Smooth muscle cell (in vitro differentiated cells): ENCODE results near the gene PTPN1. TPM values are rescaled to one million over a fixed set of nuclear protein-coding genes. Genes with fewer than 3 reads are reported as not detected.

Experiments
- DNase-seq: peaks from one replicate; lab custom pipeline; 2025; ENCODE audit not compliant: unreplicated experiment; lab: John Stamatoyannopoulos, UW
- H2AFZ ChIP-seq: fragments of 200-600 bp; sonication (generic); 2 replicates; pipeline ENCODE4 v1.6.0; 2016; ENCODE audit warnings: antibody characterized with exemption, low read depth, mild to moderate bottlenecking
- H3F3A ChIP-seq: fragments of 200-600 bp; sonication (generic); 2 replicates; pipeline ENCODE4 v1.6.0; 2017; ENCODE audit warnings: antibody characterized with exemption, low read depth
- H3K27ac ChIP-seq: fragments of 200-600 bp; sonication (generic); 2 replicates; pipeline ENCODE4 v1.5.1; 2016; ENCODE audit warnings: low read depth, mild to moderate bottlenecking
- H3K27me3 ChIP-seq: fragments of 200-600 bp; sonication (generic); 2 replicates; pipeline ENCODE4 v1.6.1; 2016; ENCODE audit warnings: low read depth, mild to moderate bottlenecking
- H3K36me3 ChIP-seq: fragments of 200-600 bp; sonication (generic); 2 replicates; pipeline ENCODE4 v1.5.1; 2016; ENCODE audit warnings: low read depth
- H3K4me1 ChIP-seq: fragments of 200-600 bp; sonication (generic); 2 replicates; pipeline ENCODE4 v1.5.1; 2016; ENCODE audit warnings: low read depth
- H3K4me2 ChIP-seq: fragments of 200-600 bp; sonication (generic); 2 replicates; pipeline ENCODE4 v1.6.0; 2016; ENCODE audit warnings: mild to moderate bottlenecking
- H3K4me3 ChIP-seq: fragments of 200-600 bp; sonication (generic); 2 replicates; pipeline ENCODE4 v1.5.1; 2016; ENCODE audit warnings: mild to moderate bottlenecking
- H3K79me2 ChIP-seq: fragments of 200-600 bp; sonication (generic); 2 replicates; pipeline ENCODE4 v1.6.0; 2016; ENCODE audit warnings: low read depth, mild to moderate bottlenecking
- H3K9ac ChIP-seq: fragments of 200-600 bp; sonication (generic); 2 replicates; pipeline ENCODE4 v1.6.0; 2016; ENCODE audit warnings: low read depth
- H3K9me3 ChIP-seq: fragments of 200-600 bp; sonication (generic); replicated peaks from 2 replicates; pipeline ENCODE4 v1.5.1; 2016; ENCODE audit warnings: low read depth
- H4K20me1 ChIP-seq: fragments of 200-600 bp; sonication (generic); 2 replicates; pipeline ENCODE4 v1.6.0; 2016; ENCODE audit warnings: low read depth
- CTCF ChIP-seq: fragments of 200-600 bp; sonication (generic); IDR thresholded peaks from 2 replicates; pipeline ENCODE4 v1.5.1; 2017; ENCODE audit warnings: borderline replicate concordance, mild to moderate bottlenecking, antibody characterized with exemption; ENCODE audit not compliant: insufficient read depth, poor library complexity, severe bottlenecking
- WGBS: methylation state at CpG from one replicate; pipeline ENCODE4 v1.1.7; 2016; ENCODE audit warnings: low lambda C conversion rate; 5-methylcytosine and 5-hydroxymethylcytosine counted together
- polyA plus RNA-seq: library from polyadenylated mRNA; unstranded; fragments of >200 nt; fragmentation: Nextera tagmentation; extraction: Ambion mirVana; gene quantifications from 2 replicates; pipeline ENCODE4 v1.2.1, GENCODE V29; 2016
- total RNA-seq: library from RNA; depleted of rRNA; stranded (reverse); fragments of >200 nt; gene quantifications from 2 replicates; pipeline ENCODE4 v1.2.3, GENCODE V29; 2014

The PTPN1 gene
- total and polyA plus RNA-seq, 2 experiments from 2014 or later: 16.1 to 28.9 TPM

GRCh38 chr20:50627747-50628146, 117.6 kb downstream of the PTPN1 start:
- no peaks in the 10 kb centered on the region for H4K20me1 ChIP-seq
- no peak overlapping the region for H2AFZ ChIP-seq
- no peaks in the 10 kb centered on the region for H3K27me3 ChIP-seq
- H3K27ac ChIP-seq: no peak overlapping the region
- no peaks in the 10 kb centered on the region for H3F3A ChIP-seq
- no peak overlapping the region for H3K4me2 ChIP-seq
- no peak for TF ChIP-seq CTCF
- H3K9ac ChIP-seq: no peak overlapping the region
- no peak for DNase-seq
- no peaks in the 10 kb centered on the region for H3K36me3 ChIP-seq
- H3K79me2 ChIP-seq: no peaks in the 10 kb centered on the region
- 85% methylated on average over 9 of the region's 9 CpGs for WGBS
- no peak overlapping the region for H3K4me3 ChIP-seq
- H3K4me1 ChIP-seq: no peaks in the 10 kb centered on the region
- no peaks in the 10 kb centered on the region for H3K9me3 ChIP-seq

GRCh38 chr20:50628332-50628731, 118.1 kb downstream of the PTPN1 start:
- H3K9me3 ChIP-seq: no peaks in the 10 kb centered on the region
- no peak for TF ChIP-seq CTCF
- no peak overlapping the region for H2AFZ ChIP-seq
- H3K27ac ChIP-seq: no peak overlapping the region
- no peaks in the 10 kb centered on the region for H3K79me2 ChIP-seq
- H3K27me3 ChIP-seq: no peaks in the 10 kb centered on the region
- no peak overlapping the region for H3K4me3 ChIP-seq
- no peaks in the 10 kb centered on the region for H3K36me3 ChIP-seq
- no peaks in the 10 kb centered on the region for H4K20me1 ChIP-seq
- WGBS: 85% methylated on average over 11 of the region's 11 CpGs
- no peaks in the 10 kb centered on the region for H3F3A ChIP-seq
- no peak overlapping the region for H3K4me2 ChIP-seq
- no peak overlapping the region for H3K9ac ChIP-seq
- no peaks in the 10 kb centered on the region for H3K4me1 ChIP-seq
- no peak for DNase-seq

- no peaks in the 10 kb centered on the region for H4K20me1 ChIP-seq
- H2AFZ ChIP-seq: no peak overlapping the region
- no peaks in the 10 kb centered on the region for H3K27me3 ChIP-seq
- H3K9me3 ChIP-seq: no peaks in the 10 kb centered on the region
- no peak overlapping the region for H3K4me2 ChIP-seq
- H3K4me1 ChIP-seq: no peaks in the 10 kb centered on the region
- no peak overlapping the region for H3K27ac ChIP-seq
- H3K36me3 ChIP-seq: no peaks in the 10 kb centered on the region
- WGBS: 75% methylated on average over 16 of the region's 16 CpGs
- H3K9ac ChIP-seq: no peak overlapping the region
- no peak overlapping the region for H3K4me3 ChIP-seq
- no peaks in the 10 kb centered on the region for H3K79me2 ChIP-seq
- DNase-seq: no peak
- TF ChIP-seq CTCF: no peak
- no peaks in the 10 kb centered on the region for H3F3A ChIP-seq
Measured at GRCh38 chr20:50628853-50629669, 118.9 kb downstream of the PTPN1 start.

GRCh38 chr20:50629670-50630045, 119.5 kb downstream of the PTPN1 start:
- H3K9me3 ChIP-seq: no peaks in the 10 kb centered on the region
- no peak overlapping the region for H3K4me2 ChIP-seq
- no peaks in the 10 kb centered on the region for H3K4me1 ChIP-seq
- no peak for DNase-seq
- H3F3A ChIP-seq: no peaks in the 10 kb centered on the region
- no peaks in the 10 kb centered on the region for H3K79me2 ChIP-seq
- H3K27me3 ChIP-seq: no peaks in the 10 kb centered on the region
- TF ChIP-seq CTCF: no peak
- WGBS: 97% methylated on average over 7 of the region's 7 CpGs
- H3K36me3 ChIP-seq: no peaks in the 10 kb centered on the region
- no peaks in the 10 kb centered on the region for H4K20me1 ChIP-seq
- H3K9ac ChIP-seq: no peak overlapping the region
- no peak overlapping the region for H2AFZ ChIP-seq
- no peak overlapping the region for H3K27ac ChIP-seq
- H3K4me3 ChIP-seq: no peak overlapping the region
